ENCODE data around the gene REC114. TPM values are rescaled to one million over a fixed set of nuclear protein-coding genes. Genes with fewer than 3 reads are reported as not detected.

The REC114 gene
- total RNA-seq, 1 experiment from 2014 or later: not detected

GRCh38 chr15:73583544-73583943, 140.6 kb downstream of the REC114 start:
- Mint-ChIP-seq H3K4me1 (ENCODE audit: insufficient read depth, unreplicated experiment) (no peaks in the 10 kb centered on the region), H3K27ac (ENCODE audit: low read depth, unreplicated experiment) (no peak overlapping the region)
- CTCF ChIA-PET: interaction anchor here (0.5 to 2.0 kb wide), 3 partner anchors 13 to 132 kb away, joined by 3 to 7 read pairs (median 3); no protein-coding TSS in a partner anchor

DNA sequence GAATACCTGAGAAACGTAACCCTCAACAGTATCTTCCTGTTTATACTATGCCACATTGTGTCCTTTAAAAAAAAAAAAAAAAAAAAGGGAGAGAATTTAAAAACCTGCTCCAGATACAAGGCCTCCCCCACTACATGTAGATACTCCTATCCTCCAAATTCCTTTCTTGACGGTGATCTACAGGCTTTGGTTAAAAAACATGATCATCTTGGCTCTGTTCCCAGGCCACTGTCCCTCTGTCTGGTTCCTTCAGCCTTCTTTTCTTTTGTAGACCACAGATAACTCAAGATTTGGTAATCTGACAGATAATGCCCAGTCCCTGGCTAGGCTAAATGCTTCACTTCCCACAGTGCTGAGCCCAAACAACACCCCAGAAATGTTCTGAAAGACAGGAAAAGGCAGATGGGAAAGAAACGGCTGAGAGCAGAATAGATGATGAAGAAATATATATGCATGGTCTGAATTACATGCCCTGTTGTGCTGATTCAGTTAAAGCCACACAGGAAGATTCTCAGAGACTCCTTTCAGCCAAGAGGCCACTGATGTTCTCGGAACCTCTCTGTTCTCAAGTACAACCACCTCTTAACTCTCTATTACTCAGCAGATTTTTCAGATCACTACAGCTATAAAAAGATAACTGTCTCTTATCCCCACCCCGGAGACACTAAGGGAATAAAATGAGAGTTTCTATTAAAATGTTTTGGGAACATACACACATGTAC, 141.9 kb downstream of the REC114 start:
- BruUV-seq (replicated peaks): no TSS peak
- H3K27me3 Mint-ChIP-seq (ENCODE audit: insufficient read depth, unreplicated experiment): no peaks in the 10 kb centered on the region
- intact Hi-C loops (cut with micrococcal nuclease): no loop called here
- peak overlapping the region; percentile 62 for H3K27ac Mint-ChIP-seq (ENCODE audit: low read depth, unreplicated experiment)
- H3K4me3 Mint-ChIP-seq (ENCODE audit: unreplicated experiment): no peak overlapping the region
- POLR2A ChIA-PET: no interaction called here
- no peaks in the 10 kb centered on the region for H3K9me3 Mint-ChIP-seq (ENCODE audit: unreplicated experiment)
- H3K36me3 Mint-ChIP-seq (ENCODE audit: insufficient read depth, unreplicated experiment): peaks cover 90% of the 10 kb centered on the region
- CTCF ChIA-PET: interaction anchor here (1.1 kb wide), 1 partner anchor 25 kb away, joined by 3 read pairs; no protein-coding TSS in a partner anchor
- TF ChIP-seq, protein P1, sequence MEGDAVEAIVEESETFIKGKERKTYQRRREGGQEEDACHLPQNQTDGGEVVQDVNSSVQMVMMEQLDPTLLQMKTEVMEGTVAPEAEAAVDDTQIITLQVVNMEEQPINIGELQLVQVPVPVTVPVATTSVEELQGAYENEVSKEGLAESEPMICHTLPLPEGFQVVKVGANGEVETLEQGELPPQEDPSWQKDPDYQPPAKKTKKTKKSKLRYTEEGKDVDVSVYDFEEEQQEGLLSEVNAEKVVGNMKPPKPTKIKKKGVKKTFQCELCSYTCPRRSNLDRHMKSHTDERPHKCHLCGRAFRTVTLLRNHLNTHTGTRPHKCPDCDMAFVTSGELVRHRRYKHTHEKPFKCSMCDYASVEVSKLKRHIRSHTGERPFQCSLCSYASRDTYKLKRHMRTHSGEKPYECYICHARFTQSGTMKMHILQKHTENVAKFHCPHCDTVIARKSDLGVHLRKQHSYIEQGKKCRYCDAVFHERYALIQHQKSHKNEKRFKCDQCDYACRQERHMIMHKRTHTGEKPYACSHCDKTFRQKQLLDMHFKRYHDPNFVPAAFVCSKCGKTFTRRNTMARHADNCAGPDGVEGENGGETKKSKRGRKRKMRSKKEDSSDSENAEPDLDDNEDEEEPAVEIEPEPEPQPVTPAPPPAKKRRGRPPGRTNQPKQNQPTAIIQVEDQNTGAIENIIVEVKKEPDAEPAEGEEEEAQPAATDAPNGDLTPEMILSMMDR (IDR thresholded peaks at IDR 0.05; ENCODE audit: unreplicated experiment): no peak
- H3K4me1 Mint-ChIP-seq (ENCODE audit: insufficient read depth, unreplicated experiment): no peaks in the 10 kb centered on the region
- DNase-seq (ENCODE audit: unreplicated experiment): no peak

More at GRCh38 chr15:73583544-73583943, 140.6 kb downstream of the REC114 start:
- TF ChIP-seq, protein P1 (IDR thresholded peaks at IDR 0.05; ENCODE audit: unreplicated experiment): no peak
- intact Hi-C loops (cut with micrococcal nuclease): no loop called here
- no peak overlapping the region for H3K4me3 Mint-ChIP-seq (ENCODE audit: unreplicated experiment)
- DNase-seq (ENCODE audit: unreplicated experiment): no peak
- H3K27me3 Mint-ChIP-seq (ENCODE audit: insufficient read depth, unreplicated experiment): no peaks in the 10 kb centered on the region
- no TSS peak for BruUV-seq (replicated peaks)
- no peaks in the 10 kb centered on the region for H3K9me3 Mint-ChIP-seq (ENCODE audit: unreplicated experiment)
- H3K36me3 Mint-ChIP-seq (ENCODE audit: insufficient read depth, unreplicated experiment): peaks cover 89% of the 10 kb centered on the region
- POLR2A ChIA-PET: interaction anchor here (1.1 to 1.7 kb wide), 3 partner anchors 8 to 18 kb away, joined by 3 to 4 read pairs (median 3); no protein-coding TSS in a partner anchor

- Mint-ChIP-seq H3K27me3 (ENCODE audit: insufficient read depth, unreplicated experiment) (no peaks in the 10 kb centered on the region), H3K36me3 (ENCODE audit: insufficient read depth, unreplicated experiment) (peaks cover 92% of the 10 kb centered on the region), H3K9me3 (ENCODE audit: unreplicated experiment) (no peaks in the 10 kb centered on the region), H3K27ac (ENCODE audit: low read depth, unreplicated experiment) (no peak overlapping the region), H3K4me1 (ENCODE audit: insufficient read depth, unreplicated experiment) (no peaks in the 10 kb centered on the region), H3K4me3 (ENCODE audit: unreplicated experiment) (no peak overlapping the region)
- BruUV-seq (replicated peaks): no TSS peak
- TF ChIP-seq, protein P1 (IDR thresholded peaks at IDR 0.05; ENCODE audit: unreplicated experiment): no peak
- no peak for DNase-seq (ENCODE audit: unreplicated experiment)
- ChIA-PET POLR2A (interaction anchor here (0.9 to 1.8 kb wide), 4 partner anchors 9 to 29 kb away, joined by 3 to 8 read pairs (median 4); no protein-coding TSS in a partner anchor), CTCF (interaction anchor here (0.6 kb wide), 1 partner anchor 556 kb away, joined by 3 read pairs; no protein-coding TSS in a partner anchor)
- intact Hi-C loops (cut with micrococcal nuclease): no loop called here
Observed at GRCh38 chr15:73585871-73586654, 143.1 kb downstream of the REC114 start.

GRCh38 chr15:73589766-73590165, 146.8 kb downstream of the REC114 start:
- no TSS peak for BruUV-seq (replicated peaks)
- Mint-ChIP-seq H3K36me3 (ENCODE audit: insufficient read depth, unreplicated experiment) (peaks cover 61% of the 10 kb centered on the region), H3K27me3 (ENCODE audit: insufficient read depth, unreplicated experiment) (no peaks in the 10 kb centered on the region), H3K4me1 (ENCODE audit: insufficient read depth, unreplicated experiment) (peaks cover 15% of the 10 kb centered on the region), H3K4me3 (ENCODE audit: unreplicated experiment) (no peak overlapping the region), H3K27ac (ENCODE audit: low read depth, unreplicated experiment) (no peak overlapping the region), H3K9me3 (ENCODE audit: unreplicated experiment) (no peaks in the 10 kb centered on the region)
- CTCF ChIA-PET: interaction anchor here (0.6 to 1.5 kb wide), 7 partner anchors 10 to 537 kb away, joined by 3 to 7 read pairs (median 3); no protein-coding TSS in a partner anchor
- TF ChIP-seq, protein P1 (IDR thresholded peaks at IDR 0.05; ENCODE audit: unreplicated experiment): no peak
- POLR2A ChIA-PET: interaction anchor here (0.7 to 2.0 kb wide), 5 partner anchors 12 to 393 kb away, joined by 3 to 9 read pairs (median 3); no protein-coding TSS in a partner anchor
- no peak for DNase-seq (ENCODE audit: unreplicated experiment)
- intact Hi-C loops (cut with micrococcal nuclease): no loop called here
